Keratinocyte (primary cell): ENCODE measurements around the gene PCGF2.

Source experiments
- CTCF ChIP-seq, 3 experiments: IDR thresholded peaks in 1 of 3; conservative IDR thresholded peaks in 1 of 3; optimal IDR thresholded peaks in 1 of 3; 2 replicates in 2 of 3; 3 replicates in 1 of 3; pipeline versions ENCODE3 to v1.5.1; 2011; ENCODE audit warnings: low read length in 3 of 3, mild to moderate bottlenecking in 3 of 3, moderate library complexity in 2 of 3, control low read depth in 1 of 3, inconsistent platforms in 1 of 3; ENCODE audit not compliant: insufficient read depth in 2 of 3; ENCODE audit errors: extremely low read depth in 1 of 3
- EZH2 ChIP-seq: IDR thresholded peaks from one replicate; pipeline ENCODE4 v1.6.1; 2012; ENCODE audit warnings: inconsistent platforms, mild to moderate bottlenecking, low read length, moderate library complexity

GRCh38 chr17:38746849-38747462 is 1.2 kb downstream of the PCGF2 start:
- TF ChIP-seq EZH2, result no peak
- no peak for TF ChIP-seq CTCF (optimal IDR thresholded peaks at IDR 0.05 in 1 of 3, IDR thresholded peaks at IDR 0.05 in 1 of 3, conservative IDR thresholded peaks at IDR 0.05 in 1 of 3; ENCODE audit: extremely low read depth in 1 of 3, insufficient read depth in 2 of 3, low read length in 3 of 3)
